Measurements from ENCODE around the gene GRM3. TPM values are rescaled to one million over a fixed set of nuclear protein-coding genes. Genes with fewer than 3 reads are reported as not detected.

The GRM3 gene
- total and polyA plus RNA-seq, 4 donors = 14.3 to 28.4 (median 24.7) TPM

GRCh38 chr7:86848226-86848625, 204.5 kb downstream of the GRM3 start:
- Histone ChIP-seq H3K4me1 (ENCODE audit: control insufficient read depth, insufficient read depth, low read length) (no peaks in the 10 kb centered on the region), H3K4me3 (ENCODE audit: low read depth, low read length) (no peak overlapping the region), H3K9me3 (ENCODE audit: control insufficient read depth, insufficient read depth, low read length) (no peaks in the 10 kb centered on the region), H3K27me3 (ENCODE audit: control insufficient read depth, insufficient read depth, low read length) (no peaks in the 10 kb centered on the region), H3K36me3 (ENCODE audit: control insufficient read depth, insufficient read depth, low read length) (no peaks in the 10 kb centered on the region), H3K27ac (ENCODE audit: low read depth, low read length) (no peak overlapping the region)
- WGBS (ENCODE audit: insufficient coverage) = no CpG with 5 or more reads among the region's 2 CpGs
- DNase-seq (ENCODE audit: low read depth in 4 of 6, low spot score in 6 of 6) = no peak

GRCh38 chr7:86851566-86851965, 207.9 kb downstream of the GRM3 start:
- 88% methylated on average over 1 of the region's 3 CpGs for WGBS (ENCODE audit: insufficient coverage)
- no peak overlapping the region for H3K27ac ChIP-seq (ENCODE audit: low read depth, low read length)
- H3K4me1 ChIP-seq (ENCODE audit: control insufficient read depth, insufficient read depth, low read length) = no peaks in the 10 kb centered on the region
- no peaks in the 10 kb centered on the region for H3K9me3 ChIP-seq (ENCODE audit: control insufficient read depth, insufficient read depth, low read length)
- no peak overlapping the region for H3K4me3 ChIP-seq (ENCODE audit: low read depth, low read length)
- H3K36me3 ChIP-seq (ENCODE audit: control insufficient read depth, insufficient read depth, low read length) = no peaks in the 10 kb centered on the region
- no peak for DNase-seq (ENCODE audit: low read depth in 4 of 6, low spot score in 6 of 6)
- no peaks in the 10 kb centered on the region for H3K27me3 ChIP-seq (ENCODE audit: control insufficient read depth, insufficient read depth, low read length)

- no peak overlapping the region for H3K4me3 ChIP-seq (ENCODE audit: low read depth, low read length)
- DNase-seq (ENCODE audit: low read depth in 4 of 6, low spot score in 6 of 6) = no peak
- no peaks in the 10 kb centered on the region for H3K27me3 ChIP-seq (ENCODE audit: control insufficient read depth, insufficient read depth, low read length)
- no peaks in the 10 kb centered on the region for H3K4me1 ChIP-seq (ENCODE audit: control insufficient read depth, insufficient read depth, low read length)
- no peaks in the 10 kb centered on the region for H3K9me3 ChIP-seq (ENCODE audit: control insufficient read depth, insufficient read depth, low read length)
- no peaks in the 10 kb centered on the region for H3K36me3 ChIP-seq (ENCODE audit: control insufficient read depth, insufficient read depth, low read length)
- WGBS (ENCODE audit: insufficient coverage) = 100% methylated on average over 1 of the region's 2 CpGs
- H3K27ac ChIP-seq (ENCODE audit: low read depth, low read length) = no peak overlapping the region
These were observed 219.7 kb downstream of the GRM3 start for GRCh38 chr7:86863452-86863851.

GRCh38 chr7:86867163-86867762, 223.6 kb downstream of the GRM3 start:
- Histone ChIP-seq H3K36me3 (ENCODE audit: control insufficient read depth, insufficient read depth, low read length) (no peaks in the 10 kb centered on the region), H3K27ac (ENCODE audit: low read depth, low read length) (no peak overlapping the region), H3K4me3 (ENCODE audit: low read depth, low read length) (no peak overlapping the region), H3K4me1 (ENCODE audit: control insufficient read depth, insufficient read depth, low read length) (no peaks in the 10 kb centered on the region), H3K9me3 (ENCODE audit: control insufficient read depth, insufficient read depth, low read length) (no peaks in the 10 kb centered on the region), H3K27me3 (ENCODE audit: control insufficient read depth, insufficient read depth, low read length) (no peaks in the 10 kb centered on the region)
- peak in 4 of 6 donors; percentile 6 to 58 (median 28) for DNase-seq (ENCODE audit: low read depth in 4 of 6, low spot score in 6 of 6)
- WGBS (ENCODE audit: insufficient coverage) = 56% methylated on average over 2 of the region's 5 CpGs

GRCh38 chr7:86876146-86876545, 232.4 kb downstream of the GRM3 start:
- no peaks in the 10 kb centered on the region for H3K36me3 ChIP-seq (ENCODE audit: control insufficient read depth, insufficient read depth, low read length)
- DNase-seq (ENCODE audit: low read depth in 4 of 6, low spot score in 6 of 6) = no peak
- H3K4me3 ChIP-seq (ENCODE audit: low read depth, low read length) = no peak overlapping the region
- no peaks in the 10 kb centered on the region for H3K9me3 ChIP-seq (ENCODE audit: control insufficient read depth, insufficient read depth, low read length)
- no peak overlapping the region for H3K27ac ChIP-seq (ENCODE audit: low read depth, low read length)
- no peaks in the 10 kb centered on the region for H3K4me1 ChIP-seq (ENCODE audit: control insufficient read depth, insufficient read depth, low read length)
- H3K27me3 ChIP-seq (ENCODE audit: control insufficient read depth, insufficient read depth, low read length) = no peaks in the 10 kb centered on the region

- Histone ChIP-seq H3K36me3 (ENCODE audit: control insufficient read depth, insufficient read depth, low read length) (no peaks in the 10 kb centered on the region), H3K9me3 (ENCODE audit: control insufficient read depth, insufficient read depth, low read length) (no peaks in the 10 kb centered on the region), H3K4me3 (ENCODE audit: low read depth, low read length) (no peak overlapping the region), H3K4me1 (ENCODE audit: control insufficient read depth, insufficient read depth, low read length) (no peaks in the 10 kb centered on the region), H3K27ac (ENCODE audit: low read depth, low read length) (no peak overlapping the region), H3K27me3 (ENCODE audit: control insufficient read depth, insufficient read depth, low read length) (no peaks in the 10 kb centered on the region)
- no peak for DNase-seq (ENCODE audit: low read depth in 4 of 6, low spot score in 6 of 6)
- WGBS (ENCODE audit: insufficient coverage) = no CpG with 5 or more reads among the region's 2 CpGs
These were observed 240.4 kb downstream of the GRM3 start for GRCh38 chr7:86884152-86884551.

- H3K4me1 ChIP-seq (ENCODE audit: control insufficient read depth, insufficient read depth, low read length) = no peaks in the 10 kb centered on the region
- DNase-seq (ENCODE audit: low read depth in 4 of 6, low spot score in 6 of 6) = no peak
- no peak overlapping the region for H3K4me3 ChIP-seq (ENCODE audit: low read depth, low read length)
- no peaks in the 10 kb centered on the region for H3K27me3 ChIP-seq (ENCODE audit: control insufficient read depth, insufficient read depth, low read length)
- H3K36me3 ChIP-seq (ENCODE audit: control insufficient read depth, insufficient read depth, low read length) = no peaks in the 10 kb centered on the region
- WGBS (ENCODE audit: insufficient coverage) = no CpG with 5 or more reads among the region's 3 CpGs
- no peak overlapping the region for H3K27ac ChIP-seq (ENCODE audit: low read depth, low read length)
- H3K9me3 ChIP-seq (ENCODE audit: control insufficient read depth, insufficient read depth, low read length) = no peaks in the 10 kb centered on the region
These were observed 245.8 kb downstream of the GRM3 start for GRCh38 chr7:86889501-86889900.

- Histone ChIP-seq H3K4me1 (ENCODE audit: control insufficient read depth, insufficient read depth, low read length) (no peaks in the 10 kb centered on the region), H3K27me3 (ENCODE audit: control insufficient read depth, insufficient read depth, low read length) (no peaks in the 10 kb centered on the region), H3K27ac (ENCODE audit: low read depth, low read length) (no peak overlapping the region), H3K9me3 (ENCODE audit: control insufficient read depth, insufficient read depth, low read length) (no peaks in the 10 kb centered on the region), H3K4me3 (ENCODE audit: low read depth, low read length) (no peak overlapping the region), H3K36me3 (ENCODE audit: control insufficient read depth, insufficient read depth, low read length) (no peaks in the 10 kb centered on the region)
- WGBS (ENCODE audit: insufficient coverage) = no CpG with 5 or more reads among the region's 2 CpGs
- DNase-seq (ENCODE audit: low read depth in 4 of 6, low spot score in 6 of 6) = no peak
These were observed 254.5 kb downstream of the GRM3 start for GRCh38 chr7:86898171-86898570.

- Histone ChIP-seq H3K27me3 (ENCODE audit: control insufficient read depth, insufficient read depth, low read length) (no peaks in the 10 kb centered on the region), H3K4me1 (ENCODE audit: control insufficient read depth, insufficient read depth, low read length) (no peaks in the 10 kb centered on the region), H3K9me3 (ENCODE audit: control insufficient read depth, insufficient read depth, low read length) (no peaks in the 10 kb centered on the region), H3K36me3 (ENCODE audit: control insufficient read depth, insufficient read depth, low read length) (no peaks in the 10 kb centered on the region), H3K27ac (ENCODE audit: low read depth, low read length) (no peak overlapping the region), H3K4me3 (ENCODE audit: low read depth, low read length) (no peak overlapping the region)
- no peak for DNase-seq (ENCODE audit: low read depth in 4 of 6, low spot score in 6 of 6)
These were observed 257.2 kb downstream of the GRM3 start for GRCh38 chr7:86900886-86901285.

GRCh38 chr7:86904949-86905834, 261.5 kb downstream of the GRM3 start:
- no peaks in the 10 kb centered on the region for H3K36me3 ChIP-seq (ENCODE audit: control insufficient read depth, insufficient read depth, low read length)
- no peaks in the 10 kb centered on the region for H3K4me1 ChIP-seq (ENCODE audit: control insufficient read depth, insufficient read depth, low read length)
- no peaks in the 10 kb centered on the region for H3K27me3 ChIP-seq (ENCODE audit: control insufficient read depth, insufficient read depth, low read length)
- no peak overlapping the region for H3K27ac ChIP-seq (ENCODE audit: low read depth, low read length)
- 0% methylated on average over 2 of the region's 3 CpGs for WGBS (ENCODE audit: insufficient coverage)
- no peaks in the 10 kb centered on the region for H3K9me3 ChIP-seq (ENCODE audit: control insufficient read depth, insufficient read depth, low read length)
- peak in 5 of 6 donors; percentile 42 to 90 (median 47) for DNase-seq (ENCODE audit: low read depth in 4 of 6, low spot score in 6 of 6)
- H3K4me3 ChIP-seq (ENCODE audit: low read depth, low read length) = no peak overlapping the region
